HG02642 (cell line): ENCODE data around the gene TOX3.

Experiments used
- ATAC-seq: cut with Tn5 transposase; IDR thresholded peaks from one replicate; pipeline ENCODE4 v1.9.1; 2021; ENCODE audit warnings: mild to moderate bottlenecking; ENCODE audit not compliant: unreplicated experiment, poor library complexity

The TOX3 gene

DNA sequence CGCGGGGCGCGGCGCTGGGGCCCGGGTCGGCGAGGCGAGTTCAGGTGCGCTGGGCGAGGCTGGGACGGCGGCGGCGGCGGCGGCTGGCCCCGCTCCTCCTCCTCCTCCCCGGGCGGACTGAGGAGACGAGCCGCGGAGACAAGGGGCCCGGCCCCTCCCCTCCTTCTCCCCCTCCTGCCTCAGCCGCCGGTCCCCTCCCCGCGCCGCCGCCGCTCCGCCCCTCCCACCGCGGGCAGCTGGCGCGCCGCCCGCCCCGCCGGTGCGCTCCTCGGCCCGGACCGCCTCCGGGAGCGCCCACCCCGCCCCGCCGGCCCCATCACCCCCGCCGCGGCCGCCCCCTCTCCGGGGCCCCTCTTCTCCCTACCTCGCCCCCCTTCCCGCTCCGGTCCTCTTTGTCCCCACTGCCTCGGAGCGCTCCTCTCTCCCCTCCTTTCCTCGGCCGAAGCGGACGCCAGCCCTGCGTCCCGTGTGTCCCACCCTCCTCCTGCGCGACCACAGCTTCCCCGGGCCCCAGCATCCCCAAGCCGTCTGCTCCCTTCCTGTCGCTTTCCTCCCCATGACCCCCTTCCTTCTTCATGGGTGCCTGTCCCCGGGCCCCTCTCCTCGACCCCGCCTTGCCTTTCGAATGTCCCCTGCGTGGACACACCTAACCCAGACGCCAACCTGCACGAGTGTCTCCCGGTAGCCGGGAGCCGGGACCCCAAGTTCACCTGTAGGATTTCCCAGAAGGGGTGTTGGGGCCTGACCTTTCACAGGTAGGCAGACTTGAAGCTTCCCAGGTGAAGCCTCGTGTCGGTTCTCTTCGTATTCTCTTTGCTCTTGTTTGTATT, at the start of gene TOX3:
Gene TOX3 (minus strand): TSS at position 140 of the 830 bp plus-strand sequence. CDS start 420 bp downstream, outside the sequence.
- ATAC-seq, result no peak

GRCh38 chr16:52592778-52593177, 45.8 kb upstream of the TOX3 start:
- no peak for ATAC-seq

DNA sequence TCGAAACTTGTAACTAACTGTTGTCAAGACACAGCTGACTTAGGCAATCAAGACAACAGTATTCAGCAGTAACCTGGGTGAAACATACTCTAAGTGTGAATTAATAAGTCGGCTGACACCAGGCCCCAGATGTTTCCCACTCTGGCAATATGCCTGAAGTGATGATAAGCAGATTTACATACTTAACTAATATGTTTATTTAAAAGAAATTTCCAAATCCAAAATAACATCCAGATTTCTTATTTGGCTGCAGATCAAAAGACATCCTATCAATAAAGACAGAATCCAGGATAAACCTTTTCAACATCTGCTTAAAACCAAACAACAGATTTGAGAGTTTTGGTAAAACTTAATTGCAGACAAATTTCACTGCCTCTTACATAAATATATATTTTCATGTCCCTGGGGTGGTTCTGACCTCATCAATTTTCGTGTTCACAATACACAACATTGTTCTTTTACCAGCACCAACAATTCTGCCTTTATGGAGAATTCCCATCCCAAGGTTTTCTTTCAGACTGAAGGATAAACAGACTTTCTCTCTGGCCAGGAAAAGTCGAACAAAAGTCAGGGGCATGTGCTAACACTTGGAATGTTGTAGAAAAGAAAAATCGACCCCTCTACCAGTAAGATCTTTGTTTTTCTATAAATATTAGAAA, 45.1 kb upstream of the TOX3 start:
- no peak for ATAC-seq

DNA sequence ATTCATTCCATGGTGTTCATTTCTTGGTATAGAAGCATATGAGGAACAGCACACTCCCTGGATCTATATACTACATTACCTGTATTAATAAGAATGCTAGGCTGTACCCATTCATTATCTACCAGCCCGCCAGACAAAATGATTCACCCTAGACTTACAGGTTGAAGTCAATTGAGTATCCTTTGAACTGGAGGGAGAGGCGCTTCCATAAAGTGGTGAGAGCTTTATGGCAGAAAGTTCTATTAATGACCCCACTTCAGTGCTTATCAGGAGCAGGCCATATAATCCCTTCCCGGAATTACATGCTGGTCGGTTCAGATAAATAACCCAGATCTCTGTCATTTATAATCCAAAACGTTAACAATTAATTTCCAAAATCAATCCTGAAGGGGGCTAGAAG, 44.5 kb upstream of the TOX3 start:
- ATAC-seq, result no peak

GRCh38 chr16:52586159-52586558, 39.2 kb upstream of the TOX3 start:
- ATAC-seq, result no peak

GRCh38 chr16:52584354-52585320, 37.7 kb upstream of the TOX3 start:
- no peak for ATAC-seq

- ATAC-seq, result no peak
Observed at GRCh38 chr16:52581530-52581929, 34.6 kb upstream of the TOX3 start.

GRCh38 chr16:52580488-52580887, 33.5 kb upstream of the TOX3 start:
- no peak for ATAC-seq

DNA sequence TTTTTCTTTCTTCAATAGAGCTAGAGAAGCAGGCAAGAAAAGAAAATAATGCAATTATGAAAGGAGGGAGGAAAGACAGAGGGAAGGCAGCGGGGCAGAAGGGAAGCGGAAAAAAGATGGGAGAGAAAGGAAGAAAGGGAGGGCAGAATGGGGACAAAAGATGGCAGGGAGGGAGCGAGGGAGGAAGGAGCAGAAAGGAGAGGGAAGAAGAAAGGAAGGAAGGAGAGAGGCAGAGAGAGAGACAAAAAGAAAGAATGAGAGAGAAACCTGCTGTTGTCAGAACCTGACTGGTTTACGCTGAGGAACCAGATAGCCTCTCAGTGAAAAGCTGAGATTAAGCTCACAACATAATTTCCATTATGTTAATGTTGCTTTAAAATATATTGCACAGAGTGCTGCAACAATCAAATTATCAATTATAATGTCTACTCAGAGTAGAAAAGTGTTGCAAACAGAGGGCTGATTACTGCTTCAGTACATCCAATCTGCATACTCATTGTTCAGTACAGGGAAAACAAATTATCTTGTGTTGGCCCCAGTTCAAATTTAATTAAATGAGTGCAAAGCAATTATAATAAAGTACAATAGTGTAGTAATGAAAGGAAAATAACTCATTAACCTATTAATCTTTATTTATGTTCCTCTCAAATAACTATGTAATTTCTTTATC, 32.0 kb upstream of the TOX3 start:
- no peak for ATAC-seq

GRCh38 chr16:52578007-52578828, 31.3 kb upstream of the TOX3 start:
- no peak for ATAC-seq

- ATAC-seq, result no peak
Observed at GRCh38 chr16:52577130-52577706, 30.3 kb upstream of the TOX3 start.

GRCh38 chr16:52573365-52574299, 26.7 kb upstream of the TOX3 start:
- peak; percentile 86 for ATAC-seq

DNA sequence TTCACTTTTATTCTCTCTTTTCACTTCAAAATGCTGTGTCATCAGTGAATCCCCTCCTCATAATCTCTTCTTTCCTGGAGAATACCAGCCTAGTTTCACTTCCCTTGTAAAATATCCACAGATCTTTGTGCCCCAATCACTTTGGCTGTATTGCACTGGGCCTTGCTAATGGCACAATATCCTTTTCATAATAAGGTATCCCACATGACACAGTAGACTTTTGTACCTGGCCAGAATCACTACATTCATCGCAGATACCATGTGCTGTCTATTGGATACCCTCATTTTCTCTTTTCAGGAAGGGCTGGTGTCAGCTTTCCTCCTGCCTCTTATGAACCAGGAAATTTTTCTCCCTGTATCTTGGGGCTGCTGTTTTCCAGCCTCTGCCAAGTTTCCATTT, 25.7 kb upstream of the TOX3 start:
- no peak for ATAC-seq

DNA sequence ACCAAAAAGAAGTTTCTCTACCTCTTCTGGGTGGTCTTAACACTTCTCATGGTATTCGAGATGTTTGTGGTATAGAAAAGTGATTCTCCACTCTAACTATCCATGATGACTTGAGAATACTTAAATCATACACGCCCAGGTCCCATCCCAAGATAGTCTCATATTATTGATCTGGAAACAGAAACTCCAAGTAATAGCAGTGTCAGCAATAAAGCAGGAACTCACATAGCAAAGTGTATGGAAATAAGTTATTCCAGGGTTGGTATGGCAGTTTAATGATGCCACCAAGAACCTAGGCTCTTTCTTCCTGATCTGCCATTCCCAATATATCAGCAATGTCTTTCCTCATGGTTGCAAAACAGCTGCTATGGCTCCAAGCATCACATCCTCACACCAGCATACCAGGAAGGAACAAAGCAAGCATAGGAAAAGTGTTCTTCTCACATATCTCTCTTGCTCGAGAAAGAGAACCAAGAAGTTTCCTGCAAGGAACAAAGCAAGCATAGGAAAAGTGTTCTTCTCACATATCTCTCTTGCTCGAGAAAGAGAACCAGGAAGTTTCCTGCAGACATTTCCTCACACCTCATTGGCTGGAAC, 23.6 kb upstream of the TOX3 start:
- no peak for ATAC-seq

- ATAC-seq, result no peak
Observed at GRCh38 chr16:52569701-52570100, 22.8 kb upstream of the TOX3 start.

DNA sequence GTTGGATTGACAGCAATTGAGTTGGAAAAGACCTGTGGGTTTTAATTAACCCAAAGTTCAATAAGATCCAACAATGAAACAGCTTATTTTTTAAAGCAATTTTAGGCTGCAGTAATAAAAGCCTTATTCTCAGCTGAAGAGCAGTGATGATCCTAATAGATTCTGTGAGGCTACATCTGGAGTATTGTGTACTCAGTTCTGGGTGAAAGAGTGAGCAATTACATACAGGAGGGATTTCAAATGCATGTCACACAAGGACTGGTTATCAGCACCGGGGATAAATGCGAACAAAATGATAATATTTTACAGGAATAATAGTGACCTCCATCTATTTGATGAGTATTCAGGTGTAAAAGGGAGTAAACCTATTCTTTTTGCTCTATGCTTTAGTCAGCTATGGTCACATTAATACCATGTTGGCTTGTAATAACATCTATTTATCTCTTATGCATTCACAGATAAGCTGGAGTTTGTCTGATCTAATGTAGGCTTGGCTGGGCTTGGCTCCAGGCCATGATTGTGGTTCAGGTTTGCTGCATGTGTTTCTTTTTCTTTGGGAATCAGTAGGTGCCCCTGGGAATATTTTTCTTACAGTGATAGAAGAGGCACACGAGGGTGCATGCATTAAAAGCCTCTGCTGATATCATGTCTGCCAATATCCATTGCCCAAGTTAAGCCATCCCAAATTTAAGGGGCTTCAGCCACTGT, 22.2 kb upstream of the TOX3 start:
- ATAC-seq, result no peak

- ATAC-seq, result no peak
Observed at GRCh38 chr16:52568495-52568894, 21.6 kb upstream of the TOX3 start.
